GM12878 (cell line): ENCODE results near the gene GON7. TPM values are rescaled to one million over a fixed set of nuclear protein-coding genes. Genes with fewer than 3 reads are reported as not detected.

ENCODE experiments used
- BACH1 ChIP-seq: fragments of 450-650 bp; IDR thresholded peaks from 2 replicates; pipeline ENCODE4 v1.6.1; 2017; ENCODE audit warnings: mild to moderate bottlenecking, borderline replicate concordance
- CBFB ChIP-seq: IDR thresholded peaks from 2 replicates; pipeline ENCODE4 v1.6.1; 2016; ENCODE audit warnings: antibody characterized with exemption, low read depth
- CHD1 ChIP-seq: IDR thresholded peaks from 2 replicates; pipeline ENCODE4 v1.6.1; 2012; ENCODE audit warnings: low read depth, low read length, improper control_type of control experiment
- CTCF ChIP-seq, 3 experiments: IDR thresholded peaks in 2 of 3; conservative IDR thresholded peaks in 1 of 3; 2 replicates each; pipeline ENCODE4 v1.5.1; 2011; ENCODE audit warnings: low read depth in 3 of 3, low read length in 3 of 3, mild to moderate bottlenecking in 3 of 3, control low read depth in 2 of 3, moderate library complexity in 2 of 3, inconsistent platforms in 1 of 3, mixed read lengths in 1 of 3; ENCODE audit not compliant: control insufficient read depth in 2 of 3, insufficient read depth in 1 of 3; ENCODE audit errors: extremely low read depth in 1 of 3
- HDGF ChIP-seq: fragments of 450-650 bp; IDR thresholded peaks from 2 replicates; pipeline ENCODE4 v1.6.1; 2016; ENCODE audit warnings: antibody characterized with exemption
- IKZF2 ChIP-seq, 2 experiments: fragments of 450-650 bp; IDR thresholded peaks; 2 replicates each; pipeline ENCODE4 v1.6.1; 2017; ENCODE audit warnings: mild to moderate bottlenecking in 2 of 2, moderate library complexity in 2 of 2
- KLF5 ChIP-seq: fragments of 450-650 bp; IDR thresholded peaks from 2 replicates; pipeline ENCODE4 v1.6.1; 2014; ENCODE audit warnings: mild to moderate bottlenecking; ENCODE audit not compliant: partially characterized antibody
- MEF2B ChIP-seq: fragments of 450-650 bp; IDR thresholded peaks from 2 replicates; pipeline ENCODE4 v1.6.1; 2018; ENCODE audit warnings: mild to moderate bottlenecking, moderate library complexity; ENCODE audit not compliant: partially characterized antibody, poor library complexity, severe bottlenecking
- MLLT1 ChIP-seq: fragments of 450-650 bp; IDR thresholded peaks from 2 replicates; pipeline ENCODE4 v1.6.1; 2016; ENCODE audit warnings: mild to moderate bottlenecking
- MTA3 ChIP-seq: IDR thresholded peaks from 2 replicates; pipeline ENCODE4 v1.6.1; 2012; ENCODE audit warnings: low read length, inconsistent platforms, borderline replicate concordance
- NFXL1 ChIP-seq: fragments of 450-650 bp; IDR thresholded peaks from 2 replicates; pipeline ENCODE4 v1.6.1; 2017; ENCODE audit warnings: antibody characterized with exemption, mild to moderate bottlenecking, borderline replicate concordance
- NR2C2 ChIP-seq: IDR thresholded peaks from 2 replicates; pipeline ENCODE4 v1.6.1; 2011; ENCODE audit warnings: borderline replicate concordance, low read depth; ENCODE audit not compliant: control insufficient read depth, insufficient read length
- POLR2AphosphoS2 ChIP-seq: IDR thresholded peaks from 2 replicates; pipeline ENCODE4 v1.6.1; 2011; ENCODE audit warnings: low read depth, mild to moderate bottlenecking, low read length, improper control_type of control experiment, moderate library complexity
- POU2F2 ChIP-seq: IDR thresholded peaks from 3 replicates; pipeline ENCODE4 v1.6.1; 2011; ENCODE audit warnings: low read depth, mild to moderate bottlenecking, low read length, borderline replicate concordance
- RAD51 ChIP-seq: fragments of 450-650 bp; IDR thresholded peaks from 2 replicates; pipeline ENCODE4 v1.6.1; 2016; ENCODE audit warnings: moderate library complexity, mild to moderate bottlenecking, inconsistent platforms
- RELB ChIP-seq: fragments of 450-650 bp; IDR thresholded peaks from 2 replicates; pipeline ENCODE4 v1.6.1; 2017; ENCODE audit warnings: low read depth, mild to moderate bottlenecking, moderate library complexity
- RFX5 ChIP-seq: IDR thresholded peaks from 2 replicates; pipeline ENCODE4 v1.6.1; 2011; ENCODE audit warnings: low read depth, low read length, improper control_type of control experiment
- RUNX3 ChIP-seq: IDR thresholded peaks from 2 replicates; pipeline ENCODE4 v1.6.1; 2012; ENCODE audit warnings: low read length, inconsistent platforms
- USF1 ChIP-seq: IDR thresholded peaks from 2 replicates; pipeline ENCODE4 v1.6.1; 2011; ENCODE audit warnings: borderline replicate concordance, low read depth, mild to moderate bottlenecking, moderate library complexity, mixed read lengths, low read length; ENCODE audit not compliant: insufficient read depth; ENCODE audit errors: extremely low read length
- ZNF217 ChIP-seq: fragments of 450-650 bp; IDR thresholded peaks from 2 replicates; pipeline ENCODE4 v1.6.1; 2017; ENCODE audit warnings: antibody characterized with exemption, mild to moderate bottlenecking
- ZNF687 ChIP-seq: fragments of 450-650 bp; IDR thresholded peaks from 2 replicates; pipeline ENCODE4 v1.6.1; 2017; ENCODE audit warnings: mild to moderate bottlenecking, moderate library complexity
- ZSCAN29 ChIP-seq: fragments of 450-650 bp; IDR thresholded peaks from 2 replicates; pipeline ENCODE4 v1.6.1; 2017; ENCODE audit warnings: mild to moderate bottlenecking, moderate library complexity
- polyA plus RNA-seq, 11 experiments: library from polyadenylated mRNA; depleted of rRNA in 4 of 11; unstranded in 6 of 11; stranded (reverse) in 5 of 11; fragments of >200 nt; fragmentation: Nextera tagmentation in 4 of 11; fragmentation: Illumina TruSeq in 1 of 11; extraction: Ambion mirVana in 4 of 11; extraction: Trizol in 1 of 11; gene quantifications; 1 replicate in 1 of 11; 2 replicates in 10 of 11; pipeline versions ENCODE4 v1.2.1 to v1.2.3, GENCODE V29; 2011 to 2016; ENCODE audit warnings: inconsistent platforms in 2 of 11, missing spikeins in 2 of 11, low read depth in 1 of 11
- total RNA-seq, 4 experiments: library from RNA; depleted of rRNA in 3 of 4; stranded (reverse); fragments of >200 nt in 3 of 4; fragmentation: Illumina TruSeq in 1 of 4; extraction: Trizol in 1 of 4; gene quantifications; 2 replicates each; pipeline versions ENCODE4 v1.2.1 to v1.2.3, GENCODE V29; 2013 to 2021

GON7 gene
- total and polyA plus RNA-seq, 10 of the 15 experiments (the other 5 are each of a cell fraction or from before 2014, with no cell fraction given): 21.6 to 59.0 (median 33.0) TPM

GRCh38 chr14:93163564-93163963 is 43.3 kb downstream of the GON7 start (continued):
- TF ChIP-seq RUNX3: peak; percentile 82
- 0 out of 2 replicates have a peak, but pooled peaks have one; percentile 52 for TF ChIP-seq RELB
- peak; percentile 58 to 59; a peak in 3 of 4 replicates for TF ChIP-seq IKZF2 (IDR thresholded peaks at IDR 0.05)
- TF ChIP-seq KLF5: peak; percentile 36
- TF ChIP-seq POLR2AphosphoS2: no peak
- TF ChIP-seq NR2C2: no peak
- no peak for TF ChIP-seq NFXL1
- peak in 1 of 3 experiments; percentile 5; a peak in 1 of 6 replicates for TF ChIP-seq CTCF (IDR thresholded peaks at IDR 0.05 in 2 of 3, conservative IDR thresholded peaks at IDR 0.05 in 1 of 3; ENCODE audit: control insufficient read depth in 2 of 3, extremely low read depth in 1 of 3, insufficient read depth in 1 of 3, low read depth in 3 of 3, low read length in 3 of 3)
- TF ChIP-seq MEF2B: peak; percentile 57
- peak; percentile 68 for TF ChIP-seq ZNF687
- TF ChIP-seq POU2F2: no peak
- no peak for TF ChIP-seq HDGF
- no peak for TF ChIP-seq CBFB
- TF ChIP-seq MTA3: no peak
- TF ChIP-seq MLLT1: peak; percentile 76
- no peak for TF ChIP-seq USF1
- TF ChIP-seq CHD1: no peak
- 0 out of 2 replicates have a peak, but pooled peaks have one; percentile 10 for TF ChIP-seq RAD51
- no peak for TF ChIP-seq RFX5
- TF ChIP-seq ZNF217: peak; percentile 94
- TF ChIP-seq ZSCAN29: no peak
- no peak for TF ChIP-seq BACH1
